GM21825 (cell line): ENCODE measurements around the gene VPS72.
"Not testable (repeated sequence)": the region's sequence is repeated elsewhere in the genome, so short reads cannot be mapped to it uniquely, and the experiment has no call there.

Experiments
- ATAC-seq: cut with Tn5 transposase; IDR thresholded peaks from one replicate; pipeline ENCODE4 v1.9.1; 2021; ENCODE audit warnings: mild to moderate bottlenecking, moderate library complexity; ENCODE audit not compliant: unreplicated experiment

Gene VPS72

DNA sequence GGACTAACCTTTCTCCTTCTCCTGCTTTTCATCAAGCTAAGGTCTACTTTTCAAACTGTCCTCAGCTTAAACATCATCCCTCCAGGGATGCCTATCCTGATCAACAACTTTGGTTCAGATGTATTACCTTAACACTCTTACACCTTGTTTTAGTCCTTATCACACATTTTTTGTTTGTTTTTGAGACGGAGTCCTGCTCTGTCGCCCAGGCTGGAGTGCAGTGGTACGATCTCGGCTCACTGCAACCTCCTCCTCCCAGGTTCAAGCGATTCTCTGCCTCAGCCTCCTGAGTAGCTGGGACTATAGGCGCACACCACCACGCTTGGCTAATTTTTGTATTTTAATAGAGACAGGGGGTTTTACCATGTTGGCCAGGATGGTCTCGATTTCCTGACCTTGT is 1.3 kb downstream of the VPS72 start:
- not testable (repeated sequence) for ATAC-seq

GRCh38 chr1:151187205-151187604 is 2.8 kb downstream of the VPS72 start:
- ATAC-seq: no peak

DNA sequence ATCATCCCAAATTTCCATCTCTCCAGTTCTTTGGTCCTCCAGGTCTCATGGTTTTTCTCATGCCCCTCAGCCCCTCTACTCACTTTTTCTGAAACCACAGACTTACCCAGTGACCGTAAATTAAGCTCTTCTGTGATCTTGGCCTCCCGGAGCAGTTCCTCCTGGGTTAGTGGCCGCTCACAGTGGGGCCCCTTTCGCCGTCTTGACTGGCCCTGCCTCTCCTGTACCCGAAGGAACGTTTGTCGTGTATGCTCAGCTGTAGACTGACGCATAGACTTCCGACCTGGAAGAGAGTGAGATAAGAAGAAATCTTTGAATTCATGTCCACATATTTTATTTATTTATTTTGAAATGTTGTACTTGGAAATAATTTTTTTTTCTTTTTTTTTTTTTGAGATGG is 5.8 kb downstream of the VPS72 start:
- ATAC-seq: no peak

- ATAC-seq: no peak
Observed at GRCh38 chr1:151176514-151177045, 13.4 kb downstream of the VPS72 start.

DNA sequence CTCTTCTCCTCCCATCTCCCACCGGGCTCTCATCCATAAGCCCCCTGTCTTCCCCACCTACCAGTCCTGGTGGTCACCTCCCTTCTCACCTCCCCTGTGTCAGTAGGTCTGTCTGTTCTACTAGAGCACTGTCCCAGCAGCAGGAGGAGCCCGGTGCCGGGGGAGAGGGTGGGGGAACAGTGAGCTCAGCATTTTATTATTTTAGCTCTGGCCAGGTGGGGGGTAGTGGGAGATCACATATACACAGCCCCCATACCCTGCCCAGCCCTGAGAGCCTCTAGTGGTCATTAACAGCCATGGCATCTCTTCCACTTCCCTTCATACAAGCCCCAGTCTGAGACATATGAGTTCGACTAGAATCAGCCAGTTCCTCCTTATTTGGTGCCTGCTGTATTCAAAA is 14.1 kb downstream of the VPS72 start, which contains the start of gene TMOD4:
Gene TMOD4 (minus strand): TSS at position 119 of the 400 bp plus-strand sequence. CDS start 1,106 bp downstream, outside the sequence.
- no peak for ATAC-seq

GRCh38 chr1:151175041-151175741 is 14.8 kb downstream of the VPS72 start:
- no peak for ATAC-seq

- no peak for ATAC-seq
Observed at GRCh38 chr1:151171190-151171589, 18.8 kb downstream of the VPS72 start.

DNA sequence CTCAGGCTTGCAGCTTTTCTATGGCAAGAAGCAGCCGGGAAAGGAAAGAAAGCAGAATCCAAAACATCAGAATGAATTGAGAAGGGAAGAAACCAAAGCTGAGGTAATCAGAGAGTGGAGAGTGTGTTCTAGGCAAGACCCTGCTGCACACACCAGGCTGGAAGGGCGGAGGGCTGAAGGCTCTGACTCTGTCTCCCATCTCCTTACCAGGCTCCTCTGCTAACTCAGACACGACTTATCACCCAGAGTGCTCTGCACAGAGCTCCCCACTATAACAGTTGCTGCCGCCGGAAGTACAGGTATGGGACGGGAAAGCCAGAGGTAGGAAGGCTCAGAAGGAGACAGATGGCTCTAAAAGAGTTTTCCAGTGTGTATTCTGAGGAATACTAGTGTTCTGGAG is 22.9 kb downstream of the VPS72 start:
- no peak for ATAC-seq

DNA sequence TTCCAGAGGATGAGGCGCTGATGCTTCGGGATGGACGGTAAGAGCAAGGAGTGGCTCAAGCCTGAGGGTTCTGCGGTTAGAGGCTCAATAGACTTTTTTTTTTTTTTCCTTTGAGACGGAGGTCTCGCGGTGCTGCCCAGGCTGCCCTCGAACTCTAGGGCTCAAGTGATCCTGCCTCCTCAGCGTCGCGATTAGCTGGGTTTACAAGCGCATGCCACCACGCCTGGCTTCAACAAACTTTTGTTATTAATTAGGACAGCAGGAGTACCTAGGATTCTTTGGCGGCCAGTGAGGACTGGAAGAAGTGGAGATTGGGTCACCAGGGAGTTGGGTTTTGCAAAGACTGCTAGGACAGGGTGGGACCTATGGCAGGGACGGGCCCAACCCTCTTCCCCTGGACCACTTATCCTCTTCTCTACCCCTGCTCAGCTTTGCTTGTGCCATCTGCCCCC is 23.5 kb downstream of the VPS72 start:
- ATAC-seq: no peak

DNA sequence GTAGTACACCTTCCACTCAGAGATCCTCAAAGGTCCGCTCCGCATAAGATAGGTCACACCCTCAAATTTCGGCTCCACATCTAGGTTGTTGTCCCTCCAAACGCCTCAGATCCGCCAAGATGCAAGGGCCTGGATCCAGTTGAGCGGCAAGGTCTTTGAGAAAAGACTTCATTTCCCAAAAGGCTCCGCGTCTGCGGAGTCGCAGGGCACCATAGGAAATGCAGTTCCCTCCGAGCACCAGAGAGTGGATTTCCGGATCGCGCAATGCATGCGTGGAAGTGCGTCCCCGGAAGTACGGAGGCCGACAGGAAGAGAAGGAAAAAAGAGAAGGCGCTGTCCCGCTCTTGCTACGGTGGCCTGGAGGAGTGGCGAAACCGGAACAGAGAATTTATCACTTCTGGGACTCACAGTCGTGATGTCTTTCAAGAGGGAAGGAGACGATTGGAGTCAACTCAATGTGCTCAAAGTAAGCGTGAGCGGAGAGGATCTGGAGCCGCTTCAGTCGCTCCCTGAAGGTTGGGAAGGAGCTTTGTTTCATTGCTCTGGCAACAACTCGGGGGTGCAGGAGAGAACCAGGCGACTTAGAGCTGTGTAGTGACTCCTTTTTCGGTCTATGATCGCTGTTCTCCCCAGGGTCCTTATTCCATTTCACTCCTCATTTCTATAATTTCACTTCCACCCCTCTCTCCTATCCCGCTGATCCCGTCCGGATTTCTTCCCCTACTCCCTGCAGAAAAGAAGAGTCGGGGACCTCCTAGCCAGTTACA is 24.1 kb downstream of the VPS72 start, which contains the start of the genes LYSMD1 and SCNM1:
Gene LYSMD1 (minus strand): TSS at position 165 of the 767 bp plus-strand sequence. CDS start 644 bp downstream, outside the sequence.
Gene SCNM1 (plus strand): TSS at position 407 of the 767 bp plus-strand sequence. CDS start 9 bp downstream, at position 416.
- peak; percentile 84 for ATAC-seq

DNA sequence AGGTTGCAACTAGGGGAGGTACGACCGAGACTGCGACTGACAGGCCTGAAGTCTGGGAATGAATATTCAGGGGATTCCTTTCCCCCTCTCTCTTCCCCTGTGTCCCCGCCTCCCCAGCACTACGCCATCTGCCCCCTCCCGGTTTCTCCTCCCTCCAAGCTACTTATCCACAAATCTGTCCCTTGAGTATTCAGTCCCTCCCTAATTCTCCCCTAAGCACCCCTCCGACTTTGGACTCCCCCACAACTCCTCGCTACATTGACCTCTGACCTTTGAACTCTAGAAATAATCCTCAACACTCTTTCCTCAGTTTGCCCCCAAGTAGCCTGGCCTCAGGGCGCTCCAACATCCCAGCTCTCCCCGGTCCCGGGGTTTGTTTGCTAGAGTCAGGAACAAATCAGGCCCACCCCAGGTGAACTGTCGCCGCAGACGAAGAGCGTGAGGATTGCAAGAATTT is 24.7 kb downstream of the VPS72 start:
- no peak for ATAC-seq

DNA sequence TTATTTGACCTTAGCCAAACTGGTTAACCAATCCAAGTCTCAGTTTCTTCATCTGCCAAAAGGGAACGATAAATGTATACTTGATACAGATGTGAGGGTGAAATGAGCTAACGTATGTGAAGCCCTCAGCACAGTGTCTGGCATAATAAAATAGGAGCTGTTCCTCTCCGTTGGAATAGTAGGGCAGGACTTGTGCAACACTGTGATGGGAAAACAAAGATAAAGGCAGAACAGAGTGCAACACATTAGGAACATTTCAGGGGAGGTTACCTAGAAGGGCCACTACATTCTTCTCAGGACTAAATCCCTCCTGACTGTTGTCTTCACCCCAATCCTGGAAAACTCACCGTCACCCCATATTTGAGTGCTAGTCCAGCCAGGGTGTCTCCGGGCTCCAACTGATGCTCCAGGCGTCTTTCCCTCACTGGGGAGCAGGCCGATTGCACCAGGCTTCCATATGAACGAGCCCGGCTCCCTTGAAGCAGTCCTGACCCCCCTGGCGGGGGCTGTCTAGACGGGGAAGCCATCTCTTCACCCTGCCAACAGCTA is 25.2 kb downstream of the VPS72 start:
- no peak for ATAC-seq

DNA sequence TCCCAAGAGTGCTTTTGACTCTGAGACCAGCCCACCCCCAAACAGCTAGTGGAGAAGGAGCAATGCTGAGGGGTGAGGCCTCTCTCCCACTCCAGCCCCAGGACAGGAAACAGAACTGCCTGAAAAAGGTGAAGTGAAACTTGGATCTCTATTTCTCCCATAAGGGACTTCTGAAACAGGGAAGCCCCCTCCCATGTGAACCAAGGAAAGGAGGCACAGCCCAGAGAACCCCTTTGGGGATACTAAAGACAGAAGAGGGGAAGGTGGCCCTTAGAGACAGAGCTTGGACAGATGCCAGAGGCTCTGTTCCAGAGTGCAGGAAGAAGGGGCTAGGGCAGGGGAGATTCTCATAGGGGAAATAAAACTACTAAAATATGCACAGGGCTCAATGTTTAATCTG is 30.6 kb downstream of the VPS72 start:
- no peak for ATAC-seq

DNA sequence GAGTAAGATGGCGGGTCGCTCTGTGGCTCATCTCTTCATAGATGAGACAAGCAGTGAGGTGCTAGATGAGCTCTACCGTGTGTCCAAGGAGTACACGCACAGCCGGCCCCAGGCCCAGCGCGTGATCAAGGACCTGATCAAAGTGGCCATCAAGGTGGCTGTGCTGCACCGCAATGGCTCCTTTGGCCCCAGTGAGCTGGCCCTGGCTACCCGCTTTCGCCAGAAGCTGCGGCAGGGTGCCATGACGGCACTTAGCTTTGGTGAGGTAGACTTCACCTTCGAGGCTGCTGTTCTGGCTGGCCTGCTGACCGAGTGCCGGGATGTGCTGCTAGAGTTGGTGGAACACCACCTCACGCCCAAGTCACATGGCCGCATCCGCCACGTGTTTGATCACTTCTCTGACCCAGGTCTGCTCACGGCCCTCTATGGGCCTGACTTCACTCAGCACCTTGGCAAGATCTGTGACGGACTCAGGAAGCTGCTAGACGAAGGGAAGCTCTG is 31.2 kb downstream of the VPS72 start:
- no peak for ATAC-seq

DNA sequence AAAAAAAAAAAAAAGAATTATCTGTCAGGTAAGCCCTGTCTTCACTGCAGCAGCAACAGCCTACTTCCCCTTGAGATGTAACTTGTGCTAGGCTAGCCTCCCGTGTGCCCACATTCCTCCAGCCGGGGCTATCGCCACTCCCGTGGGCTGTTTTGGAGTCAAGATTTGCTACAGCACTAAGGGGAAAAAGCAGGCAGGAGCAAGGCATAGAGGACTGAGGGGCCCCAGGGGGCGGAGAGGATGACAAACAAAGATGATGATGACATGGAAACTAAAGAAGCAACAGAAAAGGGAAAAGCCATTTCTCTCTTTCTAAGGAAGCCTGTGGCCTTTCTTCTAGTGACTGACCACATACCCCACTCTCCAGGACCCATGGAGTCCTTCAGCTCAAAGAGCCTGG is 31.7 kb downstream of the VPS72 start:
- no peak for ATAC-seq

DNA sequence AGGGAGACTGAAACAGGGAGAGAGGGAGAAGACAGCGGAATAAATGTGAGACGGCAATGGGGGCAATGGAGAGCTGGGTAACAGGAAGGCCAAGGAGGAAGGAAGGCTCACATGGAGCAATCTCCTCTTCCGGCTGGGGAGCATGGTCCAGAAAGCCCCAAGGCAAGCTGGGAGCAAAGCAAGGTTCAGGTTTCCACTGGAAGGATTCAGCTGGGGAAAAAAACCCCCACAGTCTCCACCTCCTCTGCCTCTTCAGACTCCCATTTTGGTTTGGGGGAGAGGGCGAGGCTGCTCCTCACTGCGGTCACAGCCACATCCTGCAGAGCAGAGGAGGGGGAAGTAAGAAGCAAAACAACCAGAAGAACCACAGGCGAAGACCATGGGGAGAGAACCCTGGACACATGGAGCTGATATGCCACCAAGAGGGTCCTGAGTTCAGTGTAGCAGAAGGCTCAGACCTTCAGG is 32.9 kb downstream of the VPS72 start:
- ATAC-seq: peak; percentile 41

- ATAC-seq: no peak
Observed at GRCh38 chr1:151156515-151156819, 33.5 kb downstream of the VPS72 start, which contains the start of gene TNFAIP8L2. TNFAIP8L2 (plus strand) TSS chr1:151156649; CDS start chr1:151158698, 2,049 bp downstream.

GRCh38 chr1:151147665-151148064 is 42.3 kb downstream of the VPS72 start:
- no peak for ATAC-seq

DNA sequence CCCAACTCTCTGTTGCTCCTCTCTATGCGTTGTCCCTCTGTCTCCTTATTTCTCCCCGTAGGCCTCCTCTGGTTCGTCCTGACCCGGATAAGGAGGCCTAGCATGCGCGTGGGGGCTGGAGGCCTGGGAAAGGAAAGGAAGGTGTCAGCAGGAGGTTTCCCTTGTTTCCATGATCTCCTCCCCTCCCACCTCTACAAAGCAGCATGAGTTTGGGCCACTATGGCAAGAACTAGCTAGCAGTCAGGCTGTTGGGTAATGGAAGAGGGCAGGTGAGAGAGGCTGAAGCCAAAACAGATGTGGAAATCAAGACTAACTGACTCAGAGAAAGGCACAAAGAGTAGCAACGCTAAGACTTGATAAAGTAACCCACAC is 42.9 kb downstream of the VPS72 start:
- no peak for ATAC-seq

GRCh38 chr1:151146412-151147131 is 43.4 kb downstream of the VPS72 start, which contains the start of gene SEMA6C:
SEMA6C (minus strand) TSS chr1:151146631; CDS start chr1:151142621, 4,010 bp downstream.
- ATAC-seq: peak; percentile 97
